GM21360 (cell line): Measurements from ENCODE around the gene HMGCS1.
A peak's percentile ranks its signal among the peaks of the same experiment; 100 is the strongest.
"Not testable (repeated sequence)": the region's sequence is repeated elsewhere in the genome, so short reads cannot be mapped to it uniquely, and the experiment has no call there.

ENCODE experiments used
- ATAC-seq: cut with Tn5 transposase; IDR thresholded peaks from one replicate; pipeline ENCODE4 v1.9.1; 2021; ENCODE audit warnings: mild to moderate bottlenecking, moderate library complexity; ENCODE audit not compliant: unreplicated experiment

The HMGCS1 gene

GRCh38 chr5:43313854-43314457 is 744 bp upstream of the HMGCS1 start:
- ATAC-seq: no peak

- ATAC-seq: peak; percentile 1
These were observed 545 bp downstream of the HMGCS1 start for GRCh38 chr5:43312699-43313034.

- no peak for ATAC-seq
These were observed 1.0 kb downstream of the HMGCS1 start for GRCh38 chr5:43312076-43312661.

GRCh38 chr5:43309637-43310036 is 3.6 kb downstream of the HMGCS1 start:
- ATAC-seq: no peak

DNA sequence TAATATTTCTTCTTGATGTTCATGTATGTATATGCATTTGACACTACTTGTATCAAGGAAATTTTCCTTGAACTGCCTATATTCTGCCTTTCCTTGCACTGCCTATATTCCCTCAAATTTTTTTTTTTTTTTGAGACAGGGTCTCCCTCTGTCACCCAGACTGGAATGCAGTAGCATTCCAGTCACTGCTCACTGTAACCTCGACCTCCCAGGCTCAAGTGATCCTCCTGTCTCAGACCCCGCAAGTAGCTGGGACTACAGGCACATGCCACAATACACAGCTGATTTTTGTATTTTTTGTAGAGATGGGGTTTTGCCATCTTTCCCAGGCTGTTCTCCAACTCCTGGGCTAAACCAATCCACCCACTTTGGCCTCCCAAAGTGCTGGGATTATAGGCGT is 4.1 kb downstream of the HMGCS1 start:
- ATAC-seq: no peak

- not testable (repeated sequence) for ATAC-seq
These were observed 6.3 kb downstream of the HMGCS1 start for GRCh38 chr5:43306954-43307353.

- ATAC-seq: no peak
These were observed 7.2 kb downstream of the HMGCS1 start for GRCh38 chr5:43305948-43306565.

- no peak for ATAC-seq
These were observed 8.7 kb downstream of the HMGCS1 start for GRCh38 chr5:43304525-43304924.

DNA sequence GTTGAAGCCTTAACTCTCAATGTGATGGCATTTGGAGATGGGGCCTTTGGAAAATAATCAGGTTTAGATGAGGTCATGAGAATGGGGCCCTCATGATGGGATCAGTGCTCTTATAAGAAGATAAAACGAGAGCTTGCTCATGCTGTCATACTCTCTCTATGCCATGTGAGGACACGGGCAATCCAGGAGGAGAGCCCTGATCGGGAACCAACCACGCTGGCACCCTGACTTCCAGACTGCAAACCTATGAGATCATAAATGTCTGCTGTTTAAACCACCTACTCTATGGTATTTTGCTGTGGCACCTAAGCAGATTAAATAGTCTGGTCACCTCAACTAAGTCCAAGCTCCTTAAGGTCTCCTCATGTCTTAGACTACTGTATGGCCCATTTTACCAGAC is 10.0 kb downstream of the HMGCS1 start:
- no peak for ATAC-seq

DNA sequence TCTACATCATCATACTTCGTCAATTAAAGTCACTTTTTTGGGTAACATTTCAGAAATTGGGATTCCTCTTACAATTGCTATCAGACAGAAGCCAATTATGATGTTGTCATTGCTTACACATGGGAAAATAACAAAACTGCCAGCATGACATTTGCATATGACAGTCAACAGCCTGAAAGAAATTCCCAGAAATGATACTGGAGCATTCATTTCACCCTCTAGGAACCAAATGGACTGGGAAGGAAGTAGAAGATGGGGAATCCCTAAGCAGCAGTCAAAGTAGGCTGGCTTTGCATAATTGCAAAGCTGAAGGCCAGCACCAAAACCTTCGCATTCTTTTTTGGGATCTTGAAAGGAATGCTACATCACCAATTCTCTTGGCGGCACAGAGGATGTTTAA is 10.7 kb downstream of the HMGCS1 start:
- ATAC-seq: no peak

DNA sequence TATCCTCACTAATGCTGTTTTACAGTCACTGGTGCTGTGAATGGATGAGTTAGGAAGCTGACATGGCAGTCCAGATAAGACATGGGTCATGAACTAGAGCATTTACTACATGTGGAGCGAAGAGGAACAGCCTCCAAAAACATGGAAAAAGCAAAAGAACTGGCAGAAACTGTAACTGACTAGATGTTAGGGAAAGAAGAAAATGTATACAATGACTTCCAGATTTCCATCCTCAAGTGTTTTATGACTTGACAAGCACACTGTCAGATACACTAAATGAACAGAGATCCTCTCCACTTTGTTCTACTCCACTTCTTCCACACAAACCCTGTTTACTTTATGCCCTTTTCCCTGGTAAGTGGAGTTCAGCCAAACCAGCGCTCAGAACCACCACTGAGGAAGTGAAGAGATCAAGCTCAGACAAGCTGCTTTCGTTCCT is 11.5 kb downstream of the HMGCS1 start:
- no peak for ATAC-seq

GRCh38 chr5:43300112-43300511 is 13.1 kb downstream of the HMGCS1 start:
- ATAC-seq: no peak

DNA sequence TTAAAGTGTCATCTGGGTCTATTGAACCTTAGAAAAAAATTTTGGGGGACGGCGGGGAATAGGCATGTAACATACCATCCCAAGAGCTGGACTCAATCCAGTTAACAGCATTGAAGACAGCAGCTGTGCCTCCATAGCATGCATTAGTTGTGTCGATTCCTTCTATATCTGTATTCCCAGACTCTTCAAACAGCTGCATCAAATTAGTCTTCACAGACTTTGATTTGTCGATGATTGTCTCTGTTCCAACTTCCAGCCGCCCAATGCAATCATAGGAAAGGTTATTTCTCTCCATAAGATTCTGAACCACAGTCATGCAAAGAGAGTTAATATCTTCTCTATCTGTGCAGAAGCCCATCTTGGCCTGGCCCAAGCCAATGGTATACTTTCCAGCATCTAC is 14.8 kb downstream of the HMGCS1 start:
- no peak for ATAC-seq

GRCh38 chr5:43296835-43297234 is 16.4 kb downstream of the HMGCS1 start:
- no peak for ATAC-seq

- no peak for ATAC-seq
These were observed 18.0 kb downstream of the HMGCS1 start for GRCh38 chr5:43295202-43295601.

- no peak for ATAC-seq
These were observed 19.0 kb downstream of the HMGCS1 start for GRCh38 chr5:43294226-43294625.

DNA sequence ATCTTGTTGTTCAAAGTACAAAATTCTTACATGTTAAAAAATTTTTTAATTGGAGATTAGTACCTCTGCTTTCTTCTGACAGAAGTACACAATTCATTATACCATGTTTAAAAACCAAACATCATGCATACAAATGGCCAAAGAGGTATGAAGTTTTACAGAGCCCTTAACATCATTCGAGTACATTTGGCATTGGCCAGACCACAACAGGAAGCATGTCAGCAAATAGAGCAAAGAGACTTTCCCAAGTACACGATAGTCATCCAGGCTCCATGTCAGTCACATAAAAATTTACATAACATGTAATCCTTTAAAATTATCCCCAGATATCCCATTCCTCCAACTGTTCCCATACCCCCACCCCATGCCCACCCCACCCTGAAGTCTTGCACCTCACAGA is 22.5 kb downstream of the HMGCS1 start:
- ATAC-seq: no peak

- ATAC-seq: no peak
These were observed 24.9 kb downstream of the HMGCS1 start for GRCh38 chr5:43288269-43288831.

DNA sequence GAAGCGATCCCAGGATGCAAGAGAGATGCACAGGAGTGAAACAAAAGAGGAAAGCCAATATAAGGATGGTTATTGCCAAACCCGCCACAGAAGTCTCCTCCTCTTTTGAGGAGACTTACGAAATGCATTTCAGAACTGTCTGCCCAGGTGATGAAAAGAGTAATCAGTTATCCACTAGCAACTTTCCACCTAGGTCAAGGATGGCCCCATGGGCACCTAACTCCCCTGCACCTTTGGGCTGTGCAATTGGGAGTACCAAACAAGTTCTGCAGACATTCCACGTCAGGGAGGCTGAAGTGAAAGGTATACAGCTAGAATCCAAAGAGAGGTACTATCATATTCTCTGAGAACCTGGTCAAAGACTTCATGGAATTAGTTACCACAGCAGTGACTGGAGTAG is 25.7 kb downstream of the HMGCS1 start:
- ATAC-seq: no peak

DNA sequence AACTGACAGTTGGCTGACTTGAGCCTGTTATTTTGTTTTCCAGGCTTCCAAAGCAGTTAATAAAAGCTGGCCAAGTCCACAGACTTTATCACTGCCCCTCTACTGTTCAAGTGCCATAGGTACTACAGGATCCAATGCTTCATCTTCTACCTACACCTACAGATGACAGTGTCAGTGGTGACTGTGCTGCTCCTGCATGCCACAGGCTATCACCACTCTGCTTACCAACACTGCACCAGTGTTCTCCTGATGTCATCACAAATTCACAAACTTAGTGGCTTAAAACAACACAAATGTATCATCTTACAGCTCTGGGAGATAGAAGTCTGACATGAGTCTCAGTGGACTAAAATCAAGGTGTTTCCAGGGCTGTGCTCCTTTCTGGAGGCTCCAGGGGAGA is 26.6 kb downstream of the HMGCS1 start:
- no peak for ATAC-seq

GRCh38 chr5:43281840-43282658 is 31.2 kb downstream of the HMGCS1 start:
- ATAC-seq: no peak
